ENCODE results near the gene CDH23. TPM values are rescaled to one million over a fixed set of nuclear protein-coding genes. Genes with fewer than 3 reads are reported as not detected.

CDH23 gene
- total RNA-seq, 4 donors from 2014 or later, result 14.4 to 29.6 (median 19.7) TPM

DNA sequence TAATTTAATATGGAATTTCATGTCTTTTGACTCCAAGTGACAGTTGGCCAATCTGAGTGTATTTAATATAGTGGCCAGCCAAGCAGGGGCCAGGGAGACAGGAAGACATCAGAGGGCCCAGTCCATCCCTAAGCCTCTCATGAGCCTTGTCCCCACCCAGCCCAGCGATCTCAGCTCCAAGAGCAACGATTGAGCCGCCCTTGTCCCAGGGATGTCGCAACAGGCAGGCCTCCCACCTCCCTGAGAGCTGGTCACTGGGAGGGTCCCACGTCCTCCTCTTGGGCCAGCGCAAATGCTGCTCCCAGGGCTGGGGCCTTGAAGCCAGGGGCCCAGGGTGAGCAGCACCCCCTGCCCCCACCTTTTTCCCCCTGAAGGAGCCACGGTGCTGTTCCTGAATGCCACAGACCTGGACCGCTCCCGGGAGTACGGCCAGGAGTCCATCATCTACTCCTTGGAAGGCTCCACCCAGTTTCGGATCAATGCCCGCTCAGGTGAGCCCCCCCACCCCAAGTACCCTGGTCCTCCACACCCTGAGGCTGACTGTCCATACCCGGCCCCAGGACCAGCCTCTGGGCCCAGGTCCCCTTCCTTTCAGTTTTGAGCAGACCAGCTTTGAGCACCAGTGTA, 293.5 kb downstream of the CDH23 start:
- Histone ChIP-seq H3K27ac (replicated peaks in 1 of 4) (no peak overlapping the region), H3K27me3 (no peaks in the 10 kb centered on the region), H3K4me1 (peaks cover 29 to 36% (median 35%) of the 10 kb centered on the region in 4 donors), H3K4me3 (no peak overlapping the region), H3K9me3 (no peaks in the 10 kb centered on the region), H3K36me3 (no peaks in the 10 kb centered on the region)
- no peak for DNase-seq (ENCODE audit: extremely low spot score)
- intact Hi-C loops (cut with DNase I), result no loop called here
- WGBS, result 97% methylated on average over 11 of the region's 13 CpGs
- no peak for TF ChIP-seq POLR2AphosphoS5 (IDR thresholded peaks at IDR 0.05)

DNA sequence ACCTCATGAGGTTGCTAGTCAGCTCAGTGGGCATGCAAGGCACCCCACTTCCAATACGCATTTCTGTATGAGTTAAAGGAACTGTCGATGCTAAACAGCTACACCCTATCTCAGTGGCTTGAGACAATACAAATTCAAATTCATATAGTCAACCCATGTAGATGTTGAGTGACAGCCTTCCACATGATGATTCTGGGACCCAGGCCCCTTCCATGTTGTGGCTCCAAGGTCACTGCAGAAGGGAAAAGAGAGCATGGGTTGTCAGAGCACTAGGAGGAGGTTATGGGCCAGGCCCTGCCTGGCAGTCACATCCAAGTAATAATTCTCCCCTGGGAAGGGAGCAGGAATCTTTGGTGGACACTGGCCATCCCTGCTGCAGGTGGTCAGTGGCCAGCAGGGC, 294.7 kb downstream of the CDH23 start:
- Histone ChIP-seq H3K4me1 (peaks cover 29 to 47% (median 45%) of the 10 kb centered on the region in 4 donors), H3K4me3 (no peak overlapping the region), H3K27ac (replicated peaks in 1 of 4) (no peak overlapping the region), H3K27me3 (no peaks in the 10 kb centered on the region), H3K9me3 (no peaks in the 10 kb centered on the region), H3K36me3 (no peaks in the 10 kb centered on the region)
- intact Hi-C loops (cut with DNase I), result no loop called here
- whole genome bisulfite sequencing, result 95% methylated on average over 2 of the region's 2 CpGs
- TF ChIP-seq CTCF (IDR thresholded peaks at IDR 0.05), result no peak
- no peak for TF ChIP-seq POLR2AphosphoS5 (IDR thresholded peaks at IDR 0.05)
- TF ChIP-seq POLR2A (IDR thresholded peaks at IDR 0.05; ENCODE audit: low read depth), result no peak
- TF ChIP-seq EP300 (IDR thresholded peaks at IDR 0.05), result no peak
- no peak for DNase-seq (ENCODE audit: extremely low spot score)

DNA sequence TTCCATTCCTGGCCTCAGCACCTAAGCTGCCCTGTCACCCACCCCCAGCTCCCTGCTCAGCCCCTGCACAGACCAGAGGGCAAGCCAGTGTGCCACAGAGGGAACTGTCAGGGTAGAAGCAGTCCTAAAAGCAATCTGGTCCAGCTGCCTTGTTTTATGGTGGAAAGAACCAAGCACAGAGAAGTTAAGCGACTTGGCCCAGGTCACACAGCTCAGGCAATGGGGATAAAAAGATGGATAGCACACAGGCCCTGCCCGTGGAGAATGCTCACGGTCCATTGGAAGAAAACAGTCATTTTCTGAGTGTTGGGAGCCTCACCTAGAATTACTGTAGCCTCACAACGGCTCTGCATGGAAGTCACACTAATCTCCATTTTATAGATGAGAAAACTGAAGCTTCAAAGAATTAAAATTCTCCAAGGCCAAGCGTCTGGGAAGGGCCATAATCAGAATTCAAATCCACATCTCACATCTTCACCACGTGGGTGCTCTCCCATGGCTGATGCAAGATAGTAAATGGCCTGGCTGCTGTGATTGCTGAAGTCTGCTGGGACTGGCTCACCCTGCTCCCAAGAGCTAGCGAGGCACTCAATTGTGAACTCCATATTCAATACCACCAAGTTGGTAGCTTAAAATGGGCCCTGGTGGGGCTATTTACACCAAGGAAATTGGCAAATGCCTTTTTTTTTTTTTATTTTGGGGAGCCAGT, 296.0 kb downstream of the CDH23 start:
- DNase-seq (ENCODE audit: extremely low spot score), result no peak
- Histone ChIP-seq H3K27ac (replicated peaks in 1 of 4) (peak overlapping the region in 1 of 4 donors; percentile 19), H3K27me3 (no peaks in the 10 kb centered on the region), H3K9me3 (no peaks in the 10 kb centered on the region), H3K4me1 (peaks cover 33 to 55% (median 51%) of the 10 kb centered on the region in 4 donors), H3K4me3 (no peak overlapping the region), H3K36me3 (no peaks in the 10 kb centered on the region)
- intact Hi-C loops (cut with DNase I), result no loop called here
- TF ChIP-seq EP300 (IDR thresholded peaks at IDR 0.05) (no peak), POLR2A (IDR thresholded peaks at IDR 0.05; ENCODE audit: low read depth) (no peak), POLR2AphosphoS5 (IDR thresholded peaks at IDR 0.05) (no peak), CTCF (IDR thresholded peaks at IDR 0.05) (no peak)
- 83% methylated on average over 7 of the region's 7 CpGs for WGBS

DNA sequence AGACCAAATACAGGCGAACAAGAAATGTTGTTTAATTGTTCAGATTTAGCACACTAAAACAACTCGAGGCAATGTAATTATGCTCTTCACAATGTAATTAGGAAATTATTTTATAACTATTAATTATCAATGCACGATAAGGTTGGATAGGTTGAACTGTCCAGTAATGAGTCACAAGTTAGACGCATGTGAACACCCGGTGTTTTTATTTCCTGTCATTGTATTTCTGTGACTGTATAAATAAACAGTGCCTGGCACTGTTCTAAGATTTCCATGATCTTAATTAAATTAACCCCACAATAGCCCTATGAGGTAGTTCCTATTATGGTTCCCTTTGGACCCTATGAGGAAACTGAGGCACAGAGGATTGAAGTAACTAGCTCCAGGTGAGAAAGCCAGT, 296.7 kb downstream of the CDH23 start:
- H3K4me3 ChIP-seq, result no peak overlapping the region
- H3K27me3 ChIP-seq, result no peaks in the 10 kb centered on the region
- WGBS, result 37% methylated on average over 5 of the region's 5 CpGs
- no peak for DNase-seq (ENCODE audit: extremely low spot score)
- no peak for TF ChIP-seq EP300 (IDR thresholded peaks at IDR 0.05)
- TF ChIP-seq POLR2AphosphoS5 (IDR thresholded peaks at IDR 0.05), result peak in 1 of 2 donors; percentile 10
- intact Hi-C loops (cut with DNase I), result no loop called here
- H3K36me3 ChIP-seq, result no peaks in the 10 kb centered on the region
- peak overlapping the region; percentile 15 to 44 (median 40) for H3K27ac ChIP-seq (replicated peaks in 1 of 4)
- H3K9me3 ChIP-seq, result no peaks in the 10 kb centered on the region
- peaks cover 33 to 55% (median 51%) of the 10 kb centered on the region in 4 donors for H3K4me1 ChIP-seq

GRCh38 chr10:71694039-71694501, 297.4 kb downstream of the CDH23 start:
- Histone ChIP-seq H3K27me3 (no peaks in the 10 kb centered on the region), H3K27ac (replicated peaks in 1 of 4) (peak overlapping the region; percentile 3 to 44 (median 40)), H3K36me3 (no peaks in the 10 kb centered on the region), H3K9me3 (no peaks in the 10 kb centered on the region), H3K4me3 (peak overlapping the region in 1 of 4 donors; percentile 14), H3K4me1 (peaks cover 33 to 55% (median 51%) of the 10 kb centered on the region in 4 donors)
- DNase-seq (ENCODE audit: extremely low spot score), result no peak
- 76% methylated on average over 18 of the region's 18 CpGs for WGBS
- intact Hi-C loops (cut with DNase I), result no loop called here
- TF ChIP-seq CTCF (IDR thresholded peaks at IDR 0.05) (no peak), EP300 (IDR thresholded peaks at IDR 0.05) (no peak), POLR2AphosphoS5 (IDR thresholded peaks at IDR 0.05) (no peak), POLR2A (IDR thresholded peaks at IDR 0.05; ENCODE audit: low read depth) (no peak)
